HL-60 (cell line): ENCODE measurements around the gene GHSR.

ENCODE experiments used
- DNase-seq, 2 experiments: peaks; one replicate each; pipeline ENCODE4 v3.0.0-alpha.2; 2010 to 2020; ENCODE audit warnings: low read depth in 1 of 2, low spot score in 1 of 2
- H3K27ac ChIP-seq: fragments of 250-450 bp; sonication (Bioruptor Pico); replicated peaks from 2 replicates; pipeline ENCODE4 v1.5.1; 2020; ENCODE audit warnings: mild to moderate bottlenecking, moderate library complexity
- H3K27me3 ChIP-seq: fragments of 250-450 bp; sonication (Bioruptor Pico); 2 replicates; pipeline ENCODE4 v1.5.1; 2021; ENCODE audit warnings: mild to moderate bottlenecking, moderate library complexity; ENCODE audit not compliant: insufficient read depth, poor library complexity, severe bottlenecking
- H3K4me3 ChIP-seq: replicated peaks from 2 replicates; pipeline ENCODE4 v1.5.1; 2011; ENCODE audit warnings: mild to moderate bottlenecking, control low read depth, low read length; ENCODE audit not compliant: insufficient read depth
- GABPA ChIP-seq: IDR thresholded peaks from 2 replicates; pipeline ENCODE4 v1.6.1; 2012; ENCODE audit warnings: low read depth
- POLR2AphosphoS5 ChIP-seq: IDR thresholded peaks from 2 replicates; pipeline ENCODE4 v1.6.1; 2012; ENCODE audit warnings: low read depth
- SPI1 ChIP-seq: IDR thresholded peaks from 2 replicates; pipeline ENCODE4 v1.6.1; 2012; ENCODE audit warnings: low read depth, mild to moderate bottlenecking, borderline replicate concordance
- TF ChIP-seq, protein P1 (sequence below): IDR thresholded peaks from 2 replicates; pipeline ENCODE4 v1.6.1; 2012; ENCODE audit warnings: low read depth; ENCODE audit not compliant: insufficient replicate concordance

GHSR gene

DNA sequence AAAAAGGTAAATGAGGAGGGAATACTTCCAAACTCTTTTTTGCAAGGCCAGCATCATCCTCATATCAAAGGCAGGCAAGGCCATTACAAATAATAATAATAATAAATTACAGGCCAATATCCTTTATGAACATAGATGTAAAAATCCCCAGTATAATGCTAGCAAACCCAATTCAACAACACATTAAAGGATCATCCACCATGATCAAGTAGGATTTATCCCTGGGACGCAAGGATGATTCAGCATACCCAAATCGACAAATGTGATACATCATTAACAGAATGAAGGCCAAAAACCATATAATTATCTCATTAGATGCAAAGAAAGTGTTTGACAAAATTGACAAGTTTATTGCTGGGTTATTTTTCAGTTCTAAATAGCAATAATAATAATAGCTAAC is 53.6 kb downstream of the GHSR start:
- DNase-seq = no peak
- Histone ChIP-seq H3K27me3 (no peaks in the 10 kb centered on the region), H3K27ac (no peak overlapping the region), H3K4me3 (no peak overlapping the region)
- TF ChIP-seq, protein P1, sequence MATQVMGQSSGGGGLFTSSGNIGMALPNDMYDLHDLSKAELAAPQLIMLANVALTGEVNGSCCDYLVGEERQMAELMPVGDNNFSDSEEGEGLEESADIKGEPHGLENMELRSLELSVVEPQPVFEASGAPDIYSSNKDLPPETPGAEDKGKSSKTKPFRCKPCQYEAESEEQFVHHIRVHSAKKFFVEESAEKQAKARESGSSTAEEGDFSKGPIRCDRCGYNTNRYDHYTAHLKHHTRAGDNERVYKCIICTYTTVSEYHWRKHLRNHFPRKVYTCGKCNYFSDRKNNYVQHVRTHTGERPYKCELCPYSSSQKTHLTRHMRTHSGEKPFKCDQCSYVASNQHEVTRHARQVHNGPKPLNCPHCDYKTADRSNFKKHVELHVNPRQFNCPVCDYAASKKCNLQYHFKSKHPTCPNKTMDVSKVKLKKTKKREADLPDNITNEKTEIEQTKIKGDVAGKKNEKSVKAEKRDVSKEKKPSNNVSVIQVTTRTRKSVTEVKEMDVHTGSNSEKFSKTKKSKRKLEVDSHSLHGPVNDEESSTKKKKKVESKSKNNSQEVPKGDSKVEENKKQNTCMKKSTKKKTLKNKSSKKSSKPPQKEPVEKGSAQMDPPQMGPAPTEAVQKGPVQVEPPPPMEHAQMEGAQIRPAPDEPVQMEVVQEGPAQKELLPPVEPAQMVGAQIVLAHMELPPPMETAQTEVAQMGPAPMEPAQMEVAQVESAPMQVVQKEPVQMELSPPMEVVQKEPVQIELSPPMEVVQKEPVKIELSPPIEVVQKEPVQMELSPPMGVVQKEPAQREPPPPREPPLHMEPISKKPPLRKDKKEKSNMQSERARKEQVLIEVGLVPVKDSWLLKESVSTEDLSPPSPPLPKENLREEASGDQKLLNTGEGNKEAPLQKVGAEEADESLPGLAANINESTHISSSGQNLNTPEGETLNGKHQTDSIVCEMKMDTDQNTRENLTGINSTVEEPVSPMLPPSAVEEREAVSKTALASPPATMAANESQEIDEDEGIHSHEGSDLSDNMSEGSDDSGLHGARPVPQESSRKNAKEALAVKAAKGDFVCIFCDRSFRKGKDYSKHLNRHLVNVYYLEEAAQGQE = no peak
- no peak for TF ChIP-seq GABPA
- TF ChIP-seq SPI1 = no peak
- no peak; the same call in 1 of the 2 replicates for TF ChIP-seq POLR2AphosphoS5
